OCI-LY3 (cell line): Measurements from ENCODE around the gene APOA5.

Source experiments
- H2AFZ ChIP-seq: fragments of 200-600, 300-600 bp; shearing (Covaris generic); 2 replicates; pipeline ENCODE4 v1.6.0; 2014; ENCODE audit warnings: antibody characterized with exemption, low read depth, low read length
- H3K27ac ChIP-seq: fragments of 200-600, 300-600 bp; sonication (generic); 2 replicates; pipeline ENCODE4 v1.5.1; 2014; ENCODE audit warnings: mild to moderate bottlenecking, low read length, moderate library complexity, mixed read lengths
- H3K27me3 ChIP-seq: fragments of 200-600, 300-600 bp; sonication (generic); 2 replicates; pipeline ENCODE4 v1.6.1; 2014; ENCODE audit warnings: low read depth, low read length, mixed read lengths
- H3K36me3 ChIP-seq: fragments of 200-600, 300-600 bp; sonication (generic); replicated peaks from 2 replicates; pipeline ENCODE3; 2014; ENCODE audit warnings: low read depth, low read length, mixed read lengths
- H3K4me1 ChIP-seq: fragments of 300-600, 200-600 bp; sonication (generic); 2 replicates; pipeline ENCODE4 v1.6.1; 2014; ENCODE audit warnings: low read length, mixed read lengths
- H3K4me2 ChIP-seq: fragments of 200-600, 300-600 bp; sonication (generic); 2 replicates; pipeline ENCODE4 v1.6.1; 2014; ENCODE audit warnings: low read length, mixed read lengths
- H3K4me3 ChIP-seq: fragments of 300-600, 200-600 bp; sonication (generic); 2 replicates; pipeline ENCODE4 v1.5.1; 2014; ENCODE audit warnings: antibody characterized with exemption, mild to moderate bottlenecking, low read length, moderate library complexity
- H3K79me2 ChIP-seq: fragments of 300-600, 200-600 bp; shearing (Covaris generic); 2 replicates; pipeline ENCODE4 v1.6.1; 2014; ENCODE audit warnings: mild to moderate bottlenecking, low read length, mixed read lengths
- H3K9ac ChIP-seq: fragments of 300-600, 200-600 bp; shearing (Covaris generic); 2 replicates; pipeline ENCODE4 v1.6.0; 2014; ENCODE audit warnings: mild to moderate bottlenecking, low read length, moderate library complexity
- H3K9me3 ChIP-seq: fragments of 200-600, 300-600 bp; shearing (Covaris generic); 2 replicates; pipeline ENCODE4 v1.6.1; 2014; ENCODE audit warnings: low read length, mixed read lengths; ENCODE audit not compliant: insufficient read depth
- H4K20me1 ChIP-seq: fragments of 200-600, 300-600 bp; sonication (generic); 2 replicates; pipeline ENCODE4 v1.6.1; 2016; ENCODE audit warnings: low read length, mixed read lengths; ENCODE audit not compliant: insufficient read depth
- EZH2phosphoT487 ChIP-seq: fragments of 200-600 bp; shearing (Covaris generic); IDR thresholded peaks from 2 replicates; pipeline ENCODE4 v1.6.1; 2018; ENCODE audit warnings: antibody characterized with exemption, mixed run types, low read depth
- TF ChIP-seq, protein P1 (sequence below): fragments of 200-600, 300-600 bp; sonication (generic); IDR thresholded peaks from 2 replicates; pipeline ENCODE4 v1.5.1; 2014; ENCODE audit warnings: antibody characterized with exemption, low read length, low read depth

Gene APOA5

DNA sequence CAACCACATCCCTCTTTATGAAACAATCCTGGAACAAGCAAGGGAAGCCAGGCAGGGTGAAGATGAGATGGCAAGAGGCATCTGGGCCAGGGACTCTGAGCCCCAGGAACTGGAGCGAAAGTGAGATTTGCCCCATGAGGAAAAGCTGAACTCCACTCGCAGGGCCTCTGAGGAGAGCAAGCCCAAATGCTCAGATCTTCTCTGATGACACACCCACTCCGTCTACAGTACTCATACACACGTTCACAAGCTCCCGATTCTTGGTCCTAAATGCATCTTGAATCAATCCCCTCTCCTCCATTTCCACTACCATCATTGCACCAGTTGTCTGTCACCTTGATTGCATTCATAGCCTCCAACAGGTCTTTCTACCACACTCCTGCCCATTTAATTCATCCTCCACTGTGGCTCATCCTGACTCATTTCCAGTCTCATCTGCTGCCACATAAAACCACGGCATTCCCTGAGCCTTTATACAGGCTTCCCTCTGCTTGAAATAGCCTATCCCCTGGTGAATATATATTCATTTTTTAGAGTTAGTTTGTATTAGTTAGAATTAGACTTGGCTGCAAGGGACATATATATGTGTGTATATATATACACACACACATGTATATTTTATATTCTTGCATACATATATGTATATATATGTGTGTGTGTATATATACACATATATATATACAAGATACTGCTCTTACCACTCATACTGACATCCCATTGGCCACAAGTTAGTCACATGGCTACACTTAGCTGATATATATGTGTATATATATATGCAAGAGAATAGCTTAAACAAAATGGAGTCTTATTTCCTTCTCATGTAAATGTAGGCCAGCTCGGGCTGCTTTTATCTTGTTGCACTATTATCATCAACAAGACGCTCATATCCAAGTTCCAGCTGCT is 1.4 kb upstream of the APOA5 start:
- H4K20me1 ChIP-seq: no peaks in the 10 kb centered on the region
- H3K4me3 ChIP-seq: no peak overlapping the region
- H3K4me1 ChIP-seq: peaks cover 8% of the 10 kb centered on the region; the same call in 1 of the 2 replicates
- no peaks in the 10 kb centered on the region for H3K9me3 ChIP-seq
- H3K79me2 ChIP-seq: no peaks in the 10 kb centered on the region
- no peak for TF ChIP-seq EZH2phosphoT487
- TF ChIP-seq, protein P1, sequence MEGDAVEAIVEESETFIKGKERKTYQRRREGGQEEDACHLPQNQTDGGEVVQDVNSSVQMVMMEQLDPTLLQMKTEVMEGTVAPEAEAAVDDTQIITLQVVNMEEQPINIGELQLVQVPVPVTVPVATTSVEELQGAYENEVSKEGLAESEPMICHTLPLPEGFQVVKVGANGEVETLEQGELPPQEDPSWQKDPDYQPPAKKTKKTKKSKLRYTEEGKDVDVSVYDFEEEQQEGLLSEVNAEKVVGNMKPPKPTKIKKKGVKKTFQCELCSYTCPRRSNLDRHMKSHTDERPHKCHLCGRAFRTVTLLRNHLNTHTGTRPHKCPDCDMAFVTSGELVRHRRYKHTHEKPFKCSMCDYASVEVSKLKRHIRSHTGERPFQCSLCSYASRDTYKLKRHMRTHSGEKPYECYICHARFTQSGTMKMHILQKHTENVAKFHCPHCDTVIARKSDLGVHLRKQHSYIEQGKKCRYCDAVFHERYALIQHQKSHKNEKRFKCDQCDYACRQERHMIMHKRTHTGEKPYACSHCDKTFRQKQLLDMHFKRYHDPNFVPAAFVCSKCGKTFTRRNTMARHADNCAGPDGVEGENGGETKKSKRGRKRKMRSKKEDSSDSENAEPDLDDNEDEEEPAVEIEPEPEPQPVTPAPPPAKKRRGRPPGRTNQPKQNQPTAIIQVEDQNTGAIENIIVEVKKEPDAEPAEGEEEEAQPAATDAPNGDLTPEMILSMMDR: no peak
- H3K27ac ChIP-seq: no peak overlapping the region
- no peaks in the 10 kb centered on the region for H3K27me3 ChIP-seq
- H3K36me3 ChIP-seq: no peaks in the 10 kb centered on the region
- H3K4me2 ChIP-seq: no peak overlapping the region
- no peak overlapping the region for H3K9ac ChIP-seq
- H2AFZ ChIP-seq: no peak overlapping the region

DNA sequence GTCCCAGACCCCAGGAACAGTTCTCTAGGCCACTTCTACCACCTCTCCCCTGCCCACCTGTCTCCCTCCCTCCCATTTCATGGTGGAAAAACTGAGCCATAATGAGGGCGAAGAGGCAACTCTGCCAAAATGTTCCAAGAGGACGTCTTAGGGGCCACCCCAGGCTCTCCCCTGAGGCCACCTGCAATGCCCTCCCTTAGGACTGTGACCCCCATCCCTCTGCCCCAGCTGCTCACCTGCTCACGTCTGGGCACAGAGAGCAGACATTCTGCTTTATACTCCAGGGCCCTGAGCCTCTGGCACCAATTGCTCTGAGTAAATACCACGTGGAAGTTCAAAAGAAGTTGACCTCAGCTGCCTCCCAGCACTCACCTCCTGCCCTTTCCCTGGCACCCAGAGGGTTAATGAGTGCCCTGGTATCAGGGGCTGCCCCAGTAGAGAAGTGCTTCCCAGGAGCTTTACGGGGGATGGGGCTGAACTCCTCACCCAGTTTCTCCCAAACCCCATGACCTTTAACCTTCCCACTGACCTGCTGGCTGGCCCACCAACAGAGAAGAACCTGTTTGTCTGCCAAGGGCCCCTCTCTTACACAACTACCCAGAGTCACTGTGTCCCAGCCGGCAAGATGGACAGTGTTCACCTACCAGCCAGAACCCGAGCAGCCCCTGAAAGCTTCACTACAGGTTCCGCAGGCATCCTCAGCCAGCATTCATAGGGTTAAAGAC is 627 bp upstream of the APOA5 start:
- H3K9me3 ChIP-seq: no peaks in the 10 kb centered on the region
- no peak overlapping the region for H2AFZ ChIP-seq
- H3K4me2 ChIP-seq: no peak overlapping the region
- H3K79me2 ChIP-seq: peaks cover 5% of the 10 kb centered on the region
- no peaks in the 10 kb centered on the region for H3K36me3 ChIP-seq
- H3K4me1 ChIP-seq: peaks cover 8% of the 10 kb centered on the region; the same call in 1 of the 2 replicates
- no peak overlapping the region for H3K4me3 ChIP-seq
- H3K27me3 ChIP-seq: no peaks in the 10 kb centered on the region
- TF ChIP-seq, protein P1: no peak
- H4K20me1 ChIP-seq: no peaks in the 10 kb centered on the region
- no peak overlapping the region for H3K9ac ChIP-seq
- no peak overlapping the region for H3K27ac ChIP-seq

DNA sequence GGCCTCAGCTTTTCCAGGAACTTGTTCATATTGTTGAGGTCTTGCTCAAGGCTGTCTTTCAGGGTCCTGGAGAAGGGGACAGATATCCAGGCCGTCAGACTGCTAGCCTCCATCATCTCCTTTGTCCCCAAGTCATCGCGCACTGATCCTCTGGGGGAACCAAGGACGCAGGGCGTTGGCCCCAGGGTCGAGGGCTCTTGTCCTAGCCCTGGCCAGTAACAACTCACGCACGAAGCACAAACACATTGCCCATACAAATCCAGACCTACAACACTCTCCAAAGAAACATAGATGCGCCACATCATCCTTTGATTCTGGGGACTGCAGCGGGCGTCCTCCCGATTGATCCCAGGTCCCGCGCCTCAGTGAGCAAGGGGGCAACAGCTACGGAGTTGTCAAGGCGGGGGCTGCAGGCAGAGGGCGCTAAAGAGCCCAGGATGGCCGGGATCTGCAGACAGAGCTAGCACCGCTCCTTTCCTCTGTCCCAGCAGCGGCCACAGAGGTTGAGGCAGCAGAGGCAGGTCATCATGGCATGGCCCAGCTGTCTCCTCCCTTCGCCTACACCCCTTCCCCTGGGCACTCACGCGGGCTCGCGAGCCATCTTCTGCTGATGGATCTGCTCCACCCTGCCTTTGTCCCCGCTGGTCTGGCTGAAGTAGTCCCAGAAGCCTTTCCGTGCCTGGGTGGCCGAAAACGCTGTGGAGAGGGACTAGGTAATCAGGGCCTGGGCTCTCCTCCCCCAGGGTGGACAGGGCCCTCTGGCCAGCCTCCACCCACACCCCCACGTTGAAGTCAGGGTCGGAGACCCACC is 472 bp downstream of the APOA5 start:
- Histone ChIP-seq H3K4me3 (peak overlapping the region; percentile 63), H3K9ac (peak overlapping the region; percentile 1; the same call in 1 of the 2 replicates), H3K36me3 (no peaks in the 10 kb centered on the region), H2AFZ (peak overlapping the region; percentile 51), H4K20me1 (no peaks in the 10 kb centered on the region), H3K79me2 (peaks cover 13% of the 10 kb centered on the region), H3K9me3 (no peaks in the 10 kb centered on the region), H3K27ac (no peak overlapping the region), H3K27me3 (no peaks in the 10 kb centered on the region), H3K4me2 (peak overlapping the region; percentile 66), H3K4me1 (peaks cover 14% of the 10 kb centered on the region)
- TF ChIP-seq, protein P1: peak; percentile 82
- TF ChIP-seq EZH2phosphoT487: no peak
